ENCODE results near the gene FOXI2.

DNA sequence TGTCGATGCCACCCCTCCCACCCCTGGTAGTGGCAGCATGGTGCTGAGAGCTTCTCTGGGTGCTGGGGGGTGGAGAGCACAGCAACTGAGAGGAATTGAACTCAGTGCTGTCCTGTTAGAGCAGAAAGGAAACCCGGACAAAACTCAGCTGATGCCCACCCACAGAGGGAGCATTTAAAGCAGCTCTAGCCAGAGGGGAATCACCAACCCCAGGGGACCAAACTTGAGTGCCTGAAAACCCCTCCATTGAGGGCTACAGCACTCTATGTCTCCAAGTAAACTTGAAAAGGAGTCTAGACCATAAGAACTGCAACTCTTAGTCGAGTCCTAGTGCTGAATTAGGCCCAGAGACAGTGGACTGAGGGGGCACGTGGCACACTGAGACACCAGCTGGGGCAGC, 16.8 kb upstream of the FOXI2 start:
- TF ChIP-seq EP300 (conservative IDR thresholded peaks at IDR 0.05; ENCODE audit: poor library complexity, severe bottlenecking): no peak
- TF ChIP-seq, protein P1, sequence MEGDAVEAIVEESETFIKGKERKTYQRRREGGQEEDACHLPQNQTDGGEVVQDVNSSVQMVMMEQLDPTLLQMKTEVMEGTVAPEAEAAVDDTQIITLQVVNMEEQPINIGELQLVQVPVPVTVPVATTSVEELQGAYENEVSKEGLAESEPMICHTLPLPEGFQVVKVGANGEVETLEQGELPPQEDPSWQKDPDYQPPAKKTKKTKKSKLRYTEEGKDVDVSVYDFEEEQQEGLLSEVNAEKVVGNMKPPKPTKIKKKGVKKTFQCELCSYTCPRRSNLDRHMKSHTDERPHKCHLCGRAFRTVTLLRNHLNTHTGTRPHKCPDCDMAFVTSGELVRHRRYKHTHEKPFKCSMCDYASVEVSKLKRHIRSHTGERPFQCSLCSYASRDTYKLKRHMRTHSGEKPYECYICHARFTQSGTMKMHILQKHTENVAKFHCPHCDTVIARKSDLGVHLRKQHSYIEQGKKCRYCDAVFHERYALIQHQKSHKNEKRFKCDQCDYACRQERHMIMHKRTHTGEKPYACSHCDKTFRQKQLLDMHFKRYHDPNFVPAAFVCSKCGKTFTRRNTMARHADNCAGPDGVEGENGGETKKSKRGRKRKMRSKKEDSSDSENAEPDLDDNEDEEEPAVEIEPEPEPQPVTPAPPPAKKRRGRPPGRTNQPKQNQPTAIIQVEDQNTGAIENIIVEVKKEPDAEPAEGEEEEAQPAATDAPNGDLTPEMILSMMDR (IDR thresholded peaks at IDR 0.05; ENCODE audit: poor library complexity, severe bottlenecking): no peak
- TF ChIP-seq, protein P2, sequence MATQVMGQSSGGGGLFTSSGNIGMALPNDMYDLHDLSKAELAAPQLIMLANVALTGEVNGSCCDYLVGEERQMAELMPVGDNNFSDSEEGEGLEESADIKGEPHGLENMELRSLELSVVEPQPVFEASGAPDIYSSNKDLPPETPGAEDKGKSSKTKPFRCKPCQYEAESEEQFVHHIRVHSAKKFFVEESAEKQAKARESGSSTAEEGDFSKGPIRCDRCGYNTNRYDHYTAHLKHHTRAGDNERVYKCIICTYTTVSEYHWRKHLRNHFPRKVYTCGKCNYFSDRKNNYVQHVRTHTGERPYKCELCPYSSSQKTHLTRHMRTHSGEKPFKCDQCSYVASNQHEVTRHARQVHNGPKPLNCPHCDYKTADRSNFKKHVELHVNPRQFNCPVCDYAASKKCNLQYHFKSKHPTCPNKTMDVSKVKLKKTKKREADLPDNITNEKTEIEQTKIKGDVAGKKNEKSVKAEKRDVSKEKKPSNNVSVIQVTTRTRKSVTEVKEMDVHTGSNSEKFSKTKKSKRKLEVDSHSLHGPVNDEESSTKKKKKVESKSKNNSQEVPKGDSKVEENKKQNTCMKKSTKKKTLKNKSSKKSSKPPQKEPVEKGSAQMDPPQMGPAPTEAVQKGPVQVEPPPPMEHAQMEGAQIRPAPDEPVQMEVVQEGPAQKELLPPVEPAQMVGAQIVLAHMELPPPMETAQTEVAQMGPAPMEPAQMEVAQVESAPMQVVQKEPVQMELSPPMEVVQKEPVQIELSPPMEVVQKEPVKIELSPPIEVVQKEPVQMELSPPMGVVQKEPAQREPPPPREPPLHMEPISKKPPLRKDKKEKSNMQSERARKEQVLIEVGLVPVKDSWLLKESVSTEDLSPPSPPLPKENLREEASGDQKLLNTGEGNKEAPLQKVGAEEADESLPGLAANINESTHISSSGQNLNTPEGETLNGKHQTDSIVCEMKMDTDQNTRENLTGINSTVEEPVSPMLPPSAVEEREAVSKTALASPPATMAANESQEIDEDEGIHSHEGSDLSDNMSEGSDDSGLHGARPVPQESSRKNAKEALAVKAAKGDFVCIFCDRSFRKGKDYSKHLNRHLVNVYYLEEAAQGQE (IDR thresholded peaks at IDR 0.05; ENCODE audit: borderline replicate concordance): no peak
- no peak for TF ChIP-seq TAF1 (IDR thresholded peaks at IDR 0.05; ENCODE audit: low read depth)
- TF ChIP-seq RAD21 (conservative IDR thresholded peaks at IDR 0.05): no peak
- no peak for TF ChIP-seq POLR2AphosphoS5 (IDR thresholded peaks at IDR 0.05)

Measured in neural cell (in vitro differentiated cells).